Measurements from ENCODE around the gene ZNF619. TPM values are rescaled to one million over a fixed set of nuclear protein-coding genes. Genes with fewer than 3 reads are reported as not detected.
"Not testable (repeated sequence)": the region's sequence is repeated elsewhere in the genome, so short reads cannot be mapped to it uniquely, and the experiment has no call there.

The ZNF619 gene
- total and polyA plus RNA-seq, 8 donors, result 6.4 to 8.7 (median 7.3) TPM

DNA sequence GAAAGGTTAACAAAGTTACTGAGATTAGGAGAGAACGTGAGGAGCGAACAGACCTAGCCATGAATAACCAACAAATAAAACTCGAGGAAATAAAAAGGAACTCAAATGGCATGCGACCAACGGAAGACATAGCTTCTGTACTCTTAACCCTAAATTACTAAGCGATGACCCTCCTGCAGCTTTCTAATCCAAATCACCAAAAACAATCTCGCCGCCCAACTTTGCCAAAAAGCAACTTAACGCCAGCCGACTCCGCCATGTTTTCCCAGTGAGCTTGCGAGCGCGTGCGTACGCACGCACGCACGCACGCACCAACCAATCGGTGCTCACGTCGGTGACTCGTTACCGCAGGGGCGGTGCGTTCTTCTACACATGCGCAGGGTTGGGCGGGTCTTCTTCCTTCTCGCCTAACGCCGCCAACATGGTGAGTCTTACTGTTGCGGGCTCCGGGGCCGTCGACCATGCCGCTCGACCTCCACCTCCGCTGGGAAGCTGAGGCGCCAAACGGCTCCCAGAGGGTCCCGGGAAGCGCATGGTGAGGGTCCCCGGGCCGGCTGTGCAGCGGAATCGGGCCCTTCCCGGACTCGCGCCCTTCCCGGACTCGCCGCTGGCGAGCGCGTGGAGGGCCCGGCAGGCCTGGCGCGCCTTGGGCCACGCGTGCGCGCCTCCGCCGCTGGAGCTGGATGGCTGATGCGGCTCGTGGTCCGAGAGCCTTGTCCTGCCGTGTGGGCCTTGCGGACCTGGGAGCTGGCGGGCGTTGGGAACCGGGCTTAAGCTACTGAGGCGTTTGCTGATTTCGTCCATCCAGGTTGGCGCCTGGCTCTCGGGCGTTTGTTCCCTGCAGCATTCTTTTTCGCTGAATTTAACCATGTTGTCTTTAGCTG is 19.7 kb upstream of the ZNF619 start, which contains the start of gene RPL14:
Gene RPL14, plus strand, starts transcription at position 400 of the 884 bp plus-strand sequence. Its CDS starts 133 bp downstream, at position 533.
- intact Hi-C loops (cut with DNase I), result no loop called here
- peaks cover 16 to 55% of the 10 kb centered on the region in 2 donors for H3K4me1 ChIP-seq
- peaks cover 0 to 40% of the 10 kb centered on the region in 2 donors for H3K36me3 ChIP-seq
- ATAC-seq (peak; percentile 86), DNase-seq (peak; percentile 92 to 99 (median 96))
- H3K4me3 ChIP-seq, result peak within 1 kb of the TSS; percentile 93 to 95
- no peaks in the 10 kb centered on the region for H3K9me3 ChIP-seq
- peak within 1 kb of the TSS; percentile 82 to 87 for H3K27ac ChIP-seq
- no peaks in the 10 kb centered on the region for H3K27me3 ChIP-seq
- TF ChIP-seq, protein P1, sequence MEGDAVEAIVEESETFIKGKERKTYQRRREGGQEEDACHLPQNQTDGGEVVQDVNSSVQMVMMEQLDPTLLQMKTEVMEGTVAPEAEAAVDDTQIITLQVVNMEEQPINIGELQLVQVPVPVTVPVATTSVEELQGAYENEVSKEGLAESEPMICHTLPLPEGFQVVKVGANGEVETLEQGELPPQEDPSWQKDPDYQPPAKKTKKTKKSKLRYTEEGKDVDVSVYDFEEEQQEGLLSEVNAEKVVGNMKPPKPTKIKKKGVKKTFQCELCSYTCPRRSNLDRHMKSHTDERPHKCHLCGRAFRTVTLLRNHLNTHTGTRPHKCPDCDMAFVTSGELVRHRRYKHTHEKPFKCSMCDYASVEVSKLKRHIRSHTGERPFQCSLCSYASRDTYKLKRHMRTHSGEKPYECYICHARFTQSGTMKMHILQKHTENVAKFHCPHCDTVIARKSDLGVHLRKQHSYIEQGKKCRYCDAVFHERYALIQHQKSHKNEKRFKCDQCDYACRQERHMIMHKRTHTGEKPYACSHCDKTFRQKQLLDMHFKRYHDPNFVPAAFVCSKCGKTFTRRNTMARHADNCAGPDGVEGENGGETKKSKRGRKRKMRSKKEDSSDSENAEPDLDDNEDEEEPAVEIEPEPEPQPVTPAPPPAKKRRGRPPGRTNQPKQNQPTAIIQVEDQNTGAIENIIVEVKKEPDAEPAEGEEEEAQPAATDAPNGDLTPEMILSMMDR (IDR thresholded peaks at IDR 0.05), result no peak

DNA sequence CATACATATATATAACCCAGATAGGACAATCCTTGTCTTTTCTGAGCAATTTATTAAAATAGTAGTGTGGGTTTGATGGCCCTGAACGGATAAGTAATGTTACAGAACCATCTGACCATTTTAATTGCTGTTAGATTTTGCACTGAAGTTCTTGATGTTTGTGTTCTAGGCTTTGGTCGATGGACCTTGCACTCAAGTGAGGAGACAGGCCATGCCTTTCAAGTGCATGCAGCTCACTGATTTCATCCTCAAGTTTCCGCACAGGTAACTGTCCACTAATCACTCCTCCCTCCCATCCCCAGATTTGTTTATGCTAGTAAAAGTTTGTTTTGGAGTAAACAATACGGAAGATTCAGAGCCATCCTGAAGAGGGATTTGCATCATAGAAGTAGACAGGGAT is 18.4 kb upstream of the ZNF619 start:
- intact Hi-C loops (cut with DNase I), result no loop called here
- no peak for DNase-seq
- TF ChIP-seq, protein P1 (IDR thresholded peaks at IDR 0.05), result no peak
- Histone ChIP-seq H3K27ac (no peak overlapping the region), H3K27me3 (no peaks in the 10 kb centered on the region), H3K4me1 (peaks cover 16 to 48% of the 10 kb centered on the region in 2 donors), H3K9me3 (no peaks in the 10 kb centered on the region), H3K4me3 (peak overlapping the region; percentile 93 to 95), H3K36me3 (peaks cover 0 to 52% of the 10 kb centered on the region in 2 donors)
- no peak for ATAC-seq

DNA sequence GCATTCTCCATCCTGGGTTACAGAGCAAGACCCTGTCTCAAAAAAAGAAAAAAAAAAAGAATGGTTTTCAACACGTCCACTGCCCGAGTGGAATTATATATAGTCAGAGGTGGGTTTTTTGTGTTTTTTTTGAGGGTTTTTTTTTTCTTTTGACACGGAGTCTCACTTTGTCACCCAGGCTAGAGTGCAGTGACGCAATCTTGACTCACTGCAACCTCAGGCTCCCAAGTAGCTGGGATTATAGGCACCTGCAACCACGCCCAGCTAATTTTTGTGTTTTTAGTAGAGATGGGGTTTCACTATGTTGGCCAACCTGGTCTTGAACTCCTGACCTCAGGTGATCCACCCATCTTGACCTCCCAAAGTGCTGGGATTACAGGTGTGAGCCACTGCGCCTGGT is 16.4 kb upstream of the ZNF619 start:
- Histone ChIP-seq H3K4me1 (peaks cover 10 to 41% of the 10 kb centered on the region in 2 donors), H3K36me3 (peaks cover 0 to 67% of the 10 kb centered on the region in 2 donors)
- H3K27ac ChIP-seq; H3K9me3 ChIP-seq; ATAC-seq; H3K4me3 ChIP-seq; H3K27me3 ChIP-seq; DNase-seq; intact Hi-C loops (cut with DNase I): not testable (repeated sequence)

DNA sequence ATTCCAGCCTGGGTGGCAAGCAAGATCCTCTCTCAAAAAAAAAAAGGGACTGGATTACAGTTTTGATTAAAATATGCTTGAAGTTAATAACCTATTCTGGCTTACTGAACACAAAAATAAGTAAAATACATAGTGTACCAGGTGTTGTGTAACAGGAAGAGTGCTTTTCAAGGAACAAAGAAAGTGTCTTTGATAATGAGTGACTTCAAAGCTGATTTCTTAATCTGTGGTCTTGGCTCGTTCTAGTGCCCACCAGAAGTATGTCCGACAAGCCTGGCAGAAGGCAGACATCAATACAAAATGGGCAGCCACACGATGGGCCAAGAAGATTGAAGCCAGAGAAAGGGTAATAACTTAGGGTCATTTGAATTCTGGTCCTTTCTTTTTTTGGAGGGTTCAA is 15.8 kb upstream of the ZNF619 start:
- TF ChIP-seq, protein P1 (IDR thresholded peaks at IDR 0.05), result no peak
- Histone ChIP-seq H3K27ac (no peak overlapping the region), H3K9me3 (no peaks in the 10 kb centered on the region), H3K27me3 (no peaks in the 10 kb centered on the region), H3K4me1 (peaks cover 10 to 41% of the 10 kb centered on the region in 2 donors), H3K36me3 (peaks cover 0 to 72% of the 10 kb centered on the region in 2 donors), H3K4me3 (no peak overlapping the region)
- no peak for DNase-seq
- intact Hi-C loops (cut with DNase I), result no loop called here
- ATAC-seq, result no peak

DNA sequence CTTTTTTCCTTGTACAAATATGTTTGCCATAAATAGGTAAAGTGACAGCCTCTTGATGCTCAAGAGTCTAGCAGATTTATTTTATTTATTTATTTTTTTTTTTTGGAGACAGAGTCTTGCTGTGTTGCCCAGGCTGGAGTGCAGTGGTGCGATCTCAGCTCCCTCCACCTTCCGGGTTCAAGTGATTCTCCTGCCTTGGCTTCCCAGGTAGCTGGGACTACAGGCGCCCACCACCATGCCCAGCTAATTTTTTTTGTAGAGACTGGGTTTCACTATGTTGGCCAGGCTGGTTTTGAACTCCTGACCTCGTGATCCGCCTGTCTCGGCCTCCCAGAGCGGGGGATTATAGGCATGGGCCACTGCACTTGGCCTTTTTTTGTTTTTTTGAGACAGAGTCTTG is 14.1 kb upstream of the ZNF619 start:
- peaks cover 10 to 33% of the 10 kb centered on the region in 2 donors for H3K4me1 ChIP-seq
- DNase-seq; intact Hi-C loops (cut with DNase I); H3K27me3 ChIP-seq; H3K27ac ChIP-seq; H3K9me3 ChIP-seq; H3K4me3 ChIP-seq; ATAC-seq: not testable (repeated sequence)
- H3K36me3 ChIP-seq, result peaks cover 0 to 81% of the 10 kb centered on the region in 2 donors

DNA sequence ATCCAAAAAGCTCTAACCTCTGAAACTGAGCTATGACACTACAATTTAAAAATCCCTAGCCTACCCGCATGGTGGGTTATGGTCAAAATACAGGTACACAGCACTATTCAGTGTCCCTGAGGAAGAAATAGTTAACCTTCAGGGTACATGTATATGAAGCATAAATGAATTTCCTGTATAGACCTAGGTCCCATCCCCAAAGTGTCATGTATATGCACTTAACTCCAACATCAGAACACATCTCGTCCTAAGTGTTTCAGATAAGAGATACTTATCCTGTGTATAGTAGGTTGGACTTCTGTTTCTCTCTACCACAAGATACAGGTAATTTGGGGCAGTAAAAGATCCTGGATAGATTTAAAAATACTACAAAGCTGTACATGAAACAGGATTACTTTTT is 13.3 kb upstream of the ZNF619 start:
- no peak for DNase-seq
- intact Hi-C loops (cut with DNase I), result no loop called here
- Histone ChIP-seq H3K27ac (no peak overlapping the region), H3K4me1 (peaks cover 4 to 25% of the 10 kb centered on the region in 2 donors), H3K9me3 (no peaks in the 10 kb centered on the region), H3K4me3 (no peak overlapping the region), H3K36me3 (peaks cover 0 to 77% of the 10 kb centered on the region in 2 donors), H3K27me3 (no peaks in the 10 kb centered on the region)
- no peak for ATAC-seq
- TF ChIP-seq, protein P1 (IDR thresholded peaks at IDR 0.05), result no peak
